HG02642 (cell line): ENCODE measurements around the gene LRRC46.

Source experiments
- ATAC-seq: cut with Tn5 transposase; IDR thresholded peaks from one replicate; pipeline ENCODE4 v1.9.1; 2021; ENCODE audit warnings: mild to moderate bottlenecking; ENCODE audit not compliant: unreplicated experiment, poor library complexity

Gene LRRC46

GRCh38 chr17:47872019-47872650 lies 40.7 kb downstream of the LRRC46 start:
- no peak for ATAC-seq

DNA sequence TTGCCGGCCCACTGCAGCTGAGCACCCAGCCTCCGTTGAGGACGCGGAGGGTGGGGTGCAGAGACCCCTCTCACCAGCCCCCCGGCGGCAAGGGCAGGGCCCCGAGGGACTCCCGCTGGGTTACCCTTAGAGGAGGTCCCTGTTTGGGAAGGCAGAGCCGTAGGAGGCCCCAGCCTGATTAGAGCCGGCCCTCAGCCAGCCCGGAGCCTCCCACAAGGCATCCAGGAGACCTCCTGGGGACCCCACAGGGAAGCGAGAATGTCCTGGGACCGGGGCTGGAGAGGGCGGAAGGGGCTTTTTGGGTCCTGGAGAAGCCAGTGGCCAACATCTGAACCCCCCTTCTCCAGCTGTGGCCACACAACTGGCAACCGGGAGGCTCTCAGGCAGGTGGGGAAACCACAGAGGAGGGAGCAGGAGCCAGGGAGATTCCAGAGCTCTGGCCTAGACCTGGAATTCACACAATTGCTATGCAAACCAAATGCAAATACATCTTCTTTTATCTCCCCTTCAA lies 41.2 kb downstream of the LRRC46 start:
- ATAC-seq = no peak

GRCh38 chr17:47873200-47874090 lies 42.0 kb downstream of the LRRC46 start:
- ATAC-seq = no peak

- no peak for ATAC-seq
Observed at GRCh38 chr17:47875011-47875985, 43.8 kb downstream of the LRRC46 start.

DNA sequence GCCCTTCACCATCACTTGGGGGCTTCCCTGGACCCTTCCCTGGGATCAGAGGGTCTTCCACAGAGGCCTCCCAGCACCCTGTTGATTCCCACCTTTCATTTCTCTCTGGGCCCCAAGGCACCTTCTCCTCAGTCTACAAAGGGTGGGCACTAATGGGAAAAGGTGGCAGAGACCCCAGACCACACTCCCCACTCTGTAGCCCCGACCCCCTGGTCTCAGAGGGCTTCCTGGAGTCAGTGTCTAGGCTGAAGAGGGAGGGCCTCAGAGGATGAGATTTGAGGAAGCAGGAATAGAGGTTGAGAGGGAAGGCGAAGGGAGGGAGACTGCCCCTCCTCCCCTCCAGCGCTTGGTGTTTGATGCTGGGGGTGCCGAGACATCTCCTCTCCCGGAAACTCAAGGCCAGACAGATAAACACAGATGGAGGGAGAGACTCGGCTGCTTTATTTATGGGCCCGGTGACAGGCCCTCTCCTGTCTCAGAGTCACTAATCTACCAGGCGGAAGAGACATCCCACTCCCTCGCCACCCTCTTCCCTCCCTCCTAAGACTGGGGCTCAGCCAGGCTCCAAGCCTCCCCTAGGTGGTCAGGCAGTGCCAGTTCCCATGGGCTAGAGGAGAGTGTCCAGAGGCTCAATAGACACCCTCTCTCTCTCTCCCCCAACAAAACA lies 46.0 kb downstream of the LRRC46 start:
- ATAC-seq = no peak

GRCh38 chr17:47878203-47879027 lies 46.9 kb downstream of the LRRC46 start:
- no peak for ATAC-seq

- ATAC-seq = no peak
Observed at GRCh38 chr17:47879028-47879585, 47.6 kb downstream of the LRRC46 start.

GRCh38 chr17:47879776-47880454 lies 48.4 kb downstream of the LRRC46 start:
- no peak for ATAC-seq

- ATAC-seq = no peak
Observed at GRCh38 chr17:47882247-47882646, 50.8 kb downstream of the LRRC46 start.

- ATAC-seq = no peak
Observed at GRCh38 chr17:47882695-47883588, 51.5 kb downstream of the LRRC46 start.

DNA sequence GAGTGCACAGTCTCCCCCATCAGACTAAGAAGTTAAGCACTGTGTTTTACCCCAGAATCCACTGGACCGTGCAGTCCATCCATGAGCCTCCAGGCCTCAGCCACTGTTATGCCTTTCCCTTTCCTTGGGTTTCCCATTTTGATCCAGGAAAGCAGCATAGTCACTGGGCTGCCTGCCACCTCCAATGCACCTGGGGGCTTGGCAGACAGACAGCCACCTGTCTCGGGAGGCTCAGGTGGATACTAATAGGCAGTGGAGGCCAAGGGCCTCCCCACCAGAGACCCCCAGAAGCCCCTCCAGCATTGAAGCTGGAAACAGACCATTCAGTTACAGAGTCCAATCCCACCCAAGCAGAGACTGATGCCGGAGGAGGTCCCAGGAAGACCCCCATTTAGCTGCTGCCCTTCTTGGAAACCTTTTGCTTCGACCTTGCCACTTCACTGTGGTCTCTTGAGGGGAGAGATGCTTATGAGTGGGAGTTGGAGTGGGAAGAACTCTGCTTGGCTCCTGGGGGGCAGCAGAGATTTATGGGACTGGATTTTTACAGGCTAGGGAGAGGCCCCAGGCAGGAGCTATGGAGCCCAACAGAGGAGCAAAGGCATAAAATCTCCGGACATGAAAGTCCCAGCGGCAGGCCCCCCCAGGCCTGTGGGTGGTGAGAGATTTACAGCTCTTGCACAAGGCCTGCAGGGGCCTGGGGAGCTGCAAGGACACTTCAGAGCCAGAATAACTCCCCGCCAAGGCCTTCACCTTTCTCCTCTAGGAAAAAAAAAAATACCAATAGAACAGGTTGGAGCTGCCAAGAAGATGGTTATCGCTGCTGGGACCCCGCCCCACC lies 52.3 kb downstream of the LRRC46 start:
- ATAC-seq = no peak

- no peak for ATAC-seq
Observed at GRCh38 chr17:47884427-47884740, 52.9 kb downstream of the LRRC46 start.

- ATAC-seq = no peak
Observed at GRCh38 chr17:47884905-47885730, 53.6 kb downstream of the LRRC46 start.
